Peyer's patch (tissue), 4 donors: Measurements from ENCODE around the gene ATF6. TPM values are rescaled to one million over a fixed set of nuclear protein-coding genes. Genes with fewer than 3 reads are reported as not detected.

Experiments used
- DNase-seq, 3 donors: peaks; one replicate each; pipeline ENCODE4 v3.0.0-alpha.2; 2017 to 2019
- H3K27ac ChIP-seq, 4 donors: fragments of 200-600 bp; sonication (generic); one replicate each; pipeline ENCODE4 v1.5.1; 2016 to 2019
- H3K27me3 ChIP-seq, 2 donors: fragments of 200-600 bp; sonication (generic); one replicate each; pipeline ENCODE4 v1.5.1; 2019
- H3K36me3 ChIP-seq, 3 donors: fragments of 200-600 bp; sonication (generic); one replicate each; pipeline ENCODE4 v1.5.1; 2016 to 2019
- H3K4me1 ChIP-seq, 4 donors: fragments of 200-600 bp; sonication (generic); one replicate each; pipeline ENCODE4 v1.5.1; 2016 to 2019
- H3K4me3 ChIP-seq, 4 donors: fragments of 200-600 bp; sonication (generic); 1 replicate in 3 of 4; 2 replicates in 1 of 4; pipeline ENCODE4 v1.5.1; 2016 to 2019; ENCODE audit warnings: mild to moderate bottlenecking in 1 of 4
- H3K9me3 ChIP-seq, 4 donors: fragments of 200-600 bp; sonication (generic); one replicate each; pipeline ENCODE4 v1.5.1; 2016 to 2019; ENCODE audit warnings: mild to moderate bottlenecking in 1 of 4
- POLR2A ChIP-seq, 2 donors: fragments of 450-650 bp; IDR thresholded peaks; one replicate each; pipeline ENCODE4 v1.5.1; 2017; ENCODE audit warnings: antibody characterized with exemption in 2 of 2, mild to moderate bottlenecking in 2 of 2, moderate library complexity in 2 of 2
- total RNA-seq, 4 donors: library from RNA; depleted of rRNA; stranded (reverse); fragments of >200 nt; gene quantifications; one replicate each; pipeline ENCODE4 v1.1.0, GENCODE V29; 2016
- TF ChIP-seq, protein P1 (sequence below), 6 experiments: fragments of 450-650 bp in 4 of 6; fragments of 200-600 bp in 2 of 6; sonication (generic) in 1 of 6; IDR thresholded peaks; one replicate each; pipeline ENCODE4 v1.5.1; 2017 to 2019; ENCODE audit warnings: antibody characterized with exemption in 6 of 6, mild to moderate bottlenecking in 3 of 6, moderate library complexity in 1 of 6

ATF6 gene
- total RNA-seq, 4 donors from 2014 or later, result 15.5 to 21.4 (median 20.8) TPM

DNA sequence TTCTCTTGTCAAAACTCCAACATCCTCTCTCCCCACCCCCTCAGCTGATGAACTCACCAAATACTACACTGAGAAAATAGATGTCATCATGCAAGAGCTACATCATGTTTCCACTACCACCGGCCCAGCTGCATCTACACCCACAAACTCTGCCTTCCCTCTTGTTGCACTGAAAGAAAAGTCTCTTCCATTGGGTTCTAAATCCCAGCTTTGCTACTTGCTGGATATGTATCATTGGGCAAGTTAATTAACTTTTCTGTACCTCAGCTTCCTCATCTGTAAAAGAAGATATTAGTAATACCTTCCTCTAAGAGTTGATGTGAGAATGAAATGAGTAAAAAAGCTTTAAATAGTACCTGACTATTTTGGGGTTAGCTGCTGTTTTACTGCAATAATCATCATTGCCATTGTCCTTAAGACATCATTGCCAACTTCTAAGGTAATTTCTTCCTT lies 149.0 kb downstream of the ATF6 start:
- H3K27me3 ChIP-seq, result no peaks in the 10 kb centered on the region
- no peak overlapping the region for H3K4me3 ChIP-seq
- TF ChIP-seq, protein P1, sequence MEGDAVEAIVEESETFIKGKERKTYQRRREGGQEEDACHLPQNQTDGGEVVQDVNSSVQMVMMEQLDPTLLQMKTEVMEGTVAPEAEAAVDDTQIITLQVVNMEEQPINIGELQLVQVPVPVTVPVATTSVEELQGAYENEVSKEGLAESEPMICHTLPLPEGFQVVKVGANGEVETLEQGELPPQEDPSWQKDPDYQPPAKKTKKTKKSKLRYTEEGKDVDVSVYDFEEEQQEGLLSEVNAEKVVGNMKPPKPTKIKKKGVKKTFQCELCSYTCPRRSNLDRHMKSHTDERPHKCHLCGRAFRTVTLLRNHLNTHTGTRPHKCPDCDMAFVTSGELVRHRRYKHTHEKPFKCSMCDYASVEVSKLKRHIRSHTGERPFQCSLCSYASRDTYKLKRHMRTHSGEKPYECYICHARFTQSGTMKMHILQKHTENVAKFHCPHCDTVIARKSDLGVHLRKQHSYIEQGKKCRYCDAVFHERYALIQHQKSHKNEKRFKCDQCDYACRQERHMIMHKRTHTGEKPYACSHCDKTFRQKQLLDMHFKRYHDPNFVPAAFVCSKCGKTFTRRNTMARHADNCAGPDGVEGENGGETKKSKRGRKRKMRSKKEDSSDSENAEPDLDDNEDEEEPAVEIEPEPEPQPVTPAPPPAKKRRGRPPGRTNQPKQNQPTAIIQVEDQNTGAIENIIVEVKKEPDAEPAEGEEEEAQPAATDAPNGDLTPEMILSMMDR (IDR thresholded peaks at IDR 0.05), result no peak
- TF ChIP-seq POLR2A (IDR thresholded peaks at IDR 0.05), result no peak
- H3K9me3 ChIP-seq, result no peaks in the 10 kb centered on the region
- peaks cover 0 to 27% (median 0%) of the 10 kb centered on the region in 3 donors for H3K36me3 ChIP-seq
- no peak for DNase-seq
- H3K4me1 ChIP-seq, result no peaks in the 10 kb centered on the region
- H3K27ac ChIP-seq, result no peak overlapping the region

DNA sequence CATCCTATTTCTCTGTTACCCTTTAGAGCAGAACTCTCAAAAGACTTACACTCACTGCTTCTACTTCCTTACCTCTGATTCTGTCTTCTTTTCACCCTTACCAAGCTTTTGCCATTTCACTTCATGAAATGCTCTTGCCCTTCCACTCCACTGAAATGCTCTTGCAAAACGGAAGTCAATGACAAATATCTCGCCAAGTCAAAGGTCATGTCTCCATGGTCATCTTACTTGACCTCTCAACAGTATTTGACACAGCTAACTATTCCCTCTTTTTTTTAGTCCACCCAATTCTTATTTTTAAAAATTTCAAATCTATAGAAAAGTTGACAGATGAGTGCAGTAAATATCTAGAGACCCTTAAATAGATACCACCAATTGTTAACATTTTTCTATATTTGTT lies 149.9 kb downstream of the ATF6 start:
- no peak for TF ChIP-seq POLR2A (IDR thresholded peaks at IDR 0.05)
- TF ChIP-seq, protein P1 (IDR thresholded peaks at IDR 0.05), result no peak

DNA sequence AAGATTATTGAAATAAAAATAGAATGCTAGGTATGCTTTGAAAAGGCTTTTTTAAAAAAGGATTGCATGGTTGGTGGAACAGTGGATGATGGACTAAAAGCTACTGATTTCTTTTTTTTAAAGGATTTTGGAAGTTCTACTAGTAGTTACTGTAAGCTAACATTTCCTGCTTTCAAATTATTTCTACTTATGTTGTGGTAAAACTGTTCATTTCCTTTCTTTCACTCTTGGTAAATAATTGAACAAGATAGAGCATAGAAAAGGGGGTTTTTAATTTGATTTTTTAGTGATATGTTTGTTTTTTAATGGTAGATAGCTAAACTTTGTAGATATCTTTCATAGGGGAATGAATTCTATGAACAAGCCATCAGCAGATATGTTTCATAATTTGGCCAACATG lies 153.1 kb downstream of the ATF6 start:
- no peak for TF ChIP-seq POLR2A (IDR thresholded peaks at IDR 0.05)
- TF ChIP-seq, protein P1 (IDR thresholded peaks at IDR 0.05), result no peak
- no peaks in the 10 kb centered on the region for H3K9me3 ChIP-seq
- no peak overlapping the region for H3K27ac ChIP-seq
- H3K4me3 ChIP-seq, result no peak overlapping the region
- DNase-seq, result no peak
- H3K27me3 ChIP-seq, result no peaks in the 10 kb centered on the region
- H3K36me3 ChIP-seq, result peaks cover 0 to 15% (median 0%) of the 10 kb centered on the region in 3 donors
- no peaks in the 10 kb centered on the region for H3K4me1 ChIP-seq

More for the DNA sequence above, 149.9 kb downstream of the ATF6 start:
- no peaks in the 10 kb centered on the region for H3K9me3 ChIP-seq
- no peaks in the 10 kb centered on the region for H3K27me3 ChIP-seq
- H3K4me3 ChIP-seq, result no peak overlapping the region
- H3K27ac ChIP-seq, result no peak overlapping the region
- no peaks in the 10 kb centered on the region for H3K4me1 ChIP-seq
- H3K36me3 ChIP-seq, result peaks cover 0 to 27% (median 0%) of the 10 kb centered on the region in 3 donors
- DNase-seq, result no peak

DNA sequence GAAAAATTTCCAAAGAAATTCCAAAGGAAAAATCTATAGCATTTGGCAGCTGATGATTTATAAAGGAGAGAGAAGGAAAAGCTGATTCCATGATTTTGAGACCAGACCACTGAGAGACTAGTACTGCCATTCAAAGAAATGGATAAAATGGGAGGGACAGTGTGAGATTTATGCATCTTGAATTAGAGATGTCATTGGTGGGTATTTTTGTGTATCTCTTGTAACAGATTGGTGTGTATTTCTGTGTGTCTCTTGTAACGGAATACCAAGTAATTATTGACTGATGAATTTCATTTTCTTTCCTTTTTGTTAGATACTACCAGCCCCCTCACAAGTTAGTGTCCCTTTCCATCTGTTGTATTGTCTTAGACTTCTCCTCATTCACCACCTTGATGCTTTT lies 155.4 kb downstream of the ATF6 start:
- no peaks in the 10 kb centered on the region for H3K4me1 ChIP-seq
- no peak for TF ChIP-seq POLR2A (IDR thresholded peaks at IDR 0.05)
- TF ChIP-seq, protein P1 (IDR thresholded peaks at IDR 0.05), result no peak
- H3K4me3 ChIP-seq, result no peak overlapping the region
- no peaks in the 10 kb centered on the region for H3K27me3 ChIP-seq
- no peak for DNase-seq
- H3K36me3 ChIP-seq, result no peaks in the 10 kb centered on the region
- no peaks in the 10 kb centered on the region for H3K9me3 ChIP-seq
- H3K27ac ChIP-seq, result no peak overlapping the region

DNA sequence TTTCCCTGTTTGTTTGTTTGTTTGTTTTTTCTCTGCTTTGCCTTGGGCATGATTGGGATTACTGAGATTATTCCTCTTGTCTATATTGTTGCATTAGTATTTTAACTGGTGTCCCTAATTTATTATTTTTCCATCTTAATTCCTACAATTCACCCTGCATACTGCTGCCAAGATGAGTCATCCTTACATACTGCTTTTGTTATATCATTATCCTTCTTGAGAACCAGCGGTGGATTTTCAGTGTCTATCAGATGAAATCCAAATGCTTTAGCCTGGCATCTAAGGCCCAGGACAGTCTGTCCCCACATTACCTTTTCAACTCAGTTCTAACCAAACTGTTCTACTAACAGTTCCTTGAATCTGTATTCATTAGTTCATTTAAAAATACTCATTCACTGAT lies 155.9 kb downstream of the ATF6 start:
- H3K27ac ChIP-seq, result no peak overlapping the region
- no peaks in the 10 kb centered on the region for H3K36me3 ChIP-seq
- H3K4me3 ChIP-seq, result no peak overlapping the region
- no peaks in the 10 kb centered on the region for H3K9me3 ChIP-seq
- DNase-seq, result no peak
- no peaks in the 10 kb centered on the region for H3K27me3 ChIP-seq
- no peaks in the 10 kb centered on the region for H3K4me1 ChIP-seq
- no peak for TF ChIP-seq POLR2A (IDR thresholded peaks at IDR 0.05)

DNA sequence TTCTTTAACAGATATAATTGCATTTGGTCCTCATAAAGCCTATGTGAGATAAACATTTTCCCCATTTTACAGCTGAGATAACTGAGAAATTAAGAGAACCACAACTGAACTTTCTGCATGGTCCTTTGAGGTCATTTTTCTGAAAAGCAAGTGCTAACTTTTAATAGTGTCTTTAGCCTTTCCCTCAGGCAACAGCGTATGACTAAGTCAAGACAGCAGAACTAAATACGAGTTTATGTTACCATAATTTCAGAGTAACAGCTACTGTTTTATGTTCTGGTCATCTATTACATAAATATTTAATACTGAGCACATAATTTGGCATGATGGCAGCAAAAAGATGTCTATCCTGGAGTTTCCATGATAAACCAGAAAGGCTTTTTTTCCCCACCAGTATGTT lies 161.9 kb downstream of the ATF6 start:
- TF ChIP-seq POLR2A (IDR thresholded peaks at IDR 0.05), result no peak
- TF ChIP-seq, protein P1 (IDR thresholded peaks at IDR 0.05), result no peak
- no peaks in the 10 kb centered on the region for H3K9me3 ChIP-seq
- H3K4me1 ChIP-seq, result no peaks in the 10 kb centered on the region
- no peak for DNase-seq
- H3K27ac ChIP-seq, result no peak overlapping the region
- no peaks in the 10 kb centered on the region for H3K36me3 ChIP-seq
- H3K4me3 ChIP-seq, result no peak overlapping the region
- H3K27me3 ChIP-seq, result no peaks in the 10 kb centered on the region
